Activated T-helper 9 cell treated with anti-CD3 and anti-CD28 coated beads, Interleukin-2, amount 50 U/mL, for 16 hours (primary cell): Measurements from ENCODE around the gene ST8SIA5.

Source experiments
- DNase-seq: peaks from one replicate; pipeline ENCODE4 v3.0.0-alpha.2; 2020; ENCODE audit warnings: low read depth

Gene ST8SIA5

GRCh38 chr18:46668135-46668534, 88.7 kb downstream of the ST8SIA5 start:
- DNase-seq = no peak

GRCh38 chr18:46663539-46663938, 93.3 kb downstream of the ST8SIA5 start:
- DNase-seq = no peak

GRCh38 chr18:46660957-46661749, 95.7 kb downstream of the ST8SIA5 start:
- DNase-seq = no peak

- DNase-seq = no peak
These were observed 97.4 kb downstream of the ST8SIA5 start for GRCh38 chr18:46659484-46659883.

- DNase-seq = no peak
These were observed 99.5 kb downstream of the ST8SIA5 start, which contains the start of gene LOXHD1 for GRCh38 chr18:46657115-46657955. Gene LOXHD1 (minus strand): TSS chr18:46657220. CDS start chr18:46657033, 187 bp downstream.

GRCh38 chr18:46656326-46657114, 100.3 kb downstream of the ST8SIA5 start:
- DNase-seq = no peak

GRCh38 chr18:46652372-46652771, 104.5 kb downstream of the ST8SIA5 start:
- DNase-seq = no peak

GRCh38 chr18:46650681-46651080, 106.2 kb downstream of the ST8SIA5 start:
- no peak for DNase-seq

- no peak for DNase-seq
These were observed 107.6 kb downstream of the ST8SIA5 start for GRCh38 chr18:46649071-46649862.

- no peak for DNase-seq
These were observed 110.4 kb downstream of the ST8SIA5 start for GRCh38 chr18:46646468-46646867.

GRCh38 chr18:46642561-46642960, 114.3 kb downstream of the ST8SIA5 start:
- no peak for DNase-seq

- DNase-seq = no peak
These were observed 114.9 kb downstream of the ST8SIA5 start for GRCh38 chr18:46641917-46642316.

GRCh38 chr18:46639386-46639785, 117.5 kb downstream of the ST8SIA5 start:
- no peak for DNase-seq

GRCh38 chr18:46636040-46636630, 120.7 kb downstream of the ST8SIA5 start:
- no peak for DNase-seq

GRCh38 chr18:46632401-46633071, 124.3 kb downstream of the ST8SIA5 start:
- no peak for DNase-seq

GRCh38 chr18:46630991-46631390, 125.9 kb downstream of the ST8SIA5 start:
- DNase-seq = no peak

GRCh38 chr18:46630160-46630559, 126.7 kb downstream of the ST8SIA5 start:
- DNase-seq = no peak

- no peak for DNase-seq
These were observed 127.5 kb downstream of the ST8SIA5 start for GRCh38 chr18:46629361-46629760.

GRCh38 chr18:46628206-46628605, 128.6 kb downstream of the ST8SIA5 start:
- DNase-seq = no peak

GRCh38 chr18:46627136-46627535, 129.7 kb downstream of the ST8SIA5 start:
- no peak for DNase-seq
